ENCODE results near the gene DTWD2.

DNA sequence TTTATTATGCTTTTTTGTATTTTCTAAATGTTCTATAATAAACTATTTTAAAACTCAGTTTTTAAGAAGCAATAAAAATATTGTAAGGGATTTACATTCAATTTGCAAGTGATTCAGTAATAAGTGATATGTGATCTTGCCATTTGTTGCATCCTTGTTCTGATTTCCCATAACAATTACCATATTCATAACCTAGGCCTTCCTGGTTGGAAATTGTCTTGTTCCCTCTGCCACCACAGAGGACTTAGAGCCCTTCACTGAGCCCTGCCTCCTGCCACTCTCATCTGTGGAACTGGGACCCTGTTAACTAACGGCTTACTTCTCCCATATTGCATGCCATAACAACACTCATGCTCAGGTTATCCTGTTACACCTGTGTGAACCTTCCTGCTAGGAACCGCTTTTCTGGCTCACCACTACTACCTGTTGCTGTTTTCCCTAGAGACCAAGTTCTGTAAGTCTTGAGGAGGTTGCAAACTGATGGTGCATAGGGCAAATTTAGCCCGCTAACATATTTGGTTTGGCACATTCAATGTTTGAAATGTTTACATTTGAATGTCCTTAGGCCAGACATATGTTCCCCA is 32.9 kb upstream of the DTWD2 start:
- TF ChIP-seq CTCF (IDR thresholded peaks at IDR 0.05) (no peak), POLR2A (IDR thresholded peaks at IDR 0.05; ENCODE audit: low read depth) (no peak)

All from esophagus muscularis mucosa (tissue), 3 donors.